ENCODE measurements around the gene RACGAP1. TPM values are rescaled to one million over a fixed set of nuclear protein-coding genes. Genes with fewer than 3 reads are reported as not detected.

The RACGAP1 gene
- total and polyA plus RNA-seq, 2 of the 8 experiments (the other 6 are each of a cell fraction or from before 2014, with no cell fraction given): 18.0 to 66.3 TPM

GRCh38 chr12:49974677-49975317 is 50.5 kb downstream of the RACGAP1 start (continued):
- TF ChIP-seq E2F6 (IDR thresholded peaks at IDR 0.05) (no peak), SIN3A (conservative IDR thresholded peaks at IDR 0.05 in 1 of 2, IDR thresholded peaks at IDR 0.05 in 1 of 2; ENCODE audit: low read depth in 1 of 2, low read length in 2 of 2) (no peak), ASH2L (IDR thresholded peaks at IDR 0.05; ENCODE audit: low read length) (no peak)
